Measurements from ENCODE around the gene TMEM131L.
"Not testable (repeated sequence)": the region's sequence is repeated elsewhere in the genome, so short reads cannot be mapped to it uniquely, and the experiment has no call there.

TMEM131L gene

DNA sequence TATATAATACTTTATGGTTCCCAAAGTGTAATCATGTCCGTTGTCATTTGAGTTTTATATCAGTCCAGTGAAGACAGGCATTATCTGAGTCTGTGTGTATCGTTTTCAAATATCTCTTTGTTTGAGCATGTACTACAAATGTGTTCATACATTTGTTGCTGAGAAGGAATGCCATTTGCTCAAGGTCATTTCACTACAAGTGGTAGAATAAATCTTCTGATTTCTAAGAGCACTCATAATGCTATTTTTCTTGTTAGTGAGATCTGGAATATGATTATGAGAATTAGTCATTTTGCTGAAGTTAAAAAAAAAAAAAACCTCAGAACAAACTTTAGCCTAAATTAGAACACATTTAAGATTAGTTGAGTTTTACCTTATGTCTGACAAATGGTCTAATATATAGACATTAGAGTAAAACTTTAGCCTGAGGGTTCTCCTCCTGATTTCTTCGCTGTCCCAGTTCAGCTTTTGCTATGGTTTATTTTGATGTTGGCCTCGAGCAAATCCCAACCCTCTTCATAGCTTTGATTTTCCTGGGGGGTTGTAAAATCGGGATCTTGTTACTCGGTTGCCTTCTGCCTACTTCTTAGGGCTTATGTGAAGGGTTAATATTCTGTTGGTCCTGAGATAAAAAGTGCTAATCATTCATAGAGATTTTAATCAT is 87.1 kb downstream of the TMEM131L start:
- DNase-seq, result no peak

DNA sequence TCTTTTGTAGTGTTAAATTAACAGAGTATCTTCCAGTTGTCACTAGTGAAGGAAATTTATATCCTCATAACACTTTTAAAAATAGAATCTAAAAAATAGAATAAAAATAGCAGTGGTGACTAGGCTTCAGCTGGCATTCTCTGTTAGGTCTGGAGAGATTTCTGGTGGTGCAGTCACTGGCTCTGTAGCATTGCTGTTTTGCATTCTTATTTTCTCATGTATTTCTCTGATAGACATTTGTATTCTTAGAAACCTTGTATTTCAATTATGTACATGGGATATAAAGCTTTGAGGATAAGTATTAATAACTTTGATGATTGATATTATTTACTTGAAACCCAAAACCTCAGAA is 87.6 kb downstream of the TMEM131L start:
- DNase-seq, result no peak

DNA sequence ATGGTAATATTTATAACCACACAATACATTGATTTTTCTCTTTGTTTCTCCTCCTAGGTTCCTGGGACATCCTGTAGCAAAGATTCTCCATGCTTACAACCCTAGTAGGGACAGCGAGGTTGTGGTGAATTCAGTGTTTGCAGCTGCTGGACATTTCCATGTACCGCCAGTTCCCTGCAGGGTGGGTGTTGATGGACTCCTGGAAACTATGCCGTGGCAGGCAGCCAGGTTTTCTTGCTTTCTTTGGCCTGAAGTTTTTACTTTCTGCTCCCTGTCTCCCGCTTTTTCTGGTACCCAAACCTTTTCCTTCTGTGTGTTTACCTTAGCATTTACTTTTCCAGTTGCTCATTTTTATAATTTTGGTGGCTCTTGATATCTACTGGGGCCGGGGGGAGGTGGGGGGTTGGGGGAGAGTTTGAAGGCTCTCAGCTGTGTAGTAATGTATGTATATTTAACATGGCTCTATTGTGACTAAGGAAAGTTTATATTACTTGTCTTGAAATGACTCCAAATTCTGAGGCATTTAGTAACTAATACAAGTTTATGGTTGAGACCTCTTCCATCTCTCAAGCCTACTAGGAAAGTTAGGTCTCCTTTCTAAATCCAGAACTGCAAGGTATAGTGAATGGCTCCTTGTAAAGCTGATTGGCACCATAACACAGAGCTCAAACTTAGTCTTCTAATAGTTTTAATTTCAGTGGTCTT is 89.7 kb downstream of the TMEM131L start:
- DNase-seq, result no peak

DNA sequence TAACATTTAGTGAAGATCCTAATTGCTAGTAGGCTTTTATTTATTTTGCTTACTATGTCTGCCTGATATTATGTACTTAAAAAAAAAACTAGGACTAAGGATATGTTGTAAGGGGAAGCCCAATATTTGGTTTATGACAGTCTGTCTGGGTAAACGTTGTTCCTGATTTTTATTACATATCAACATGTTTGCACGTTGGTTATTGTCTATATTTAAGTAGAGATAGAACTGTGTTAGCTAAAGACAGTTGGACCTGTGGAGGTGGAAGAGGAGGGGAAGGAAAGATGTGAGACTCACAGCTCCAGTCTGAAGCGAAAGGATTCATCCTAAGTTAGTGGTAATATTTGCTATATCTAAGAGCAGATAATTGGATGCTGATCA is 90.3 kb downstream of the TMEM131L start:
- no peak for DNase-seq

DNA sequence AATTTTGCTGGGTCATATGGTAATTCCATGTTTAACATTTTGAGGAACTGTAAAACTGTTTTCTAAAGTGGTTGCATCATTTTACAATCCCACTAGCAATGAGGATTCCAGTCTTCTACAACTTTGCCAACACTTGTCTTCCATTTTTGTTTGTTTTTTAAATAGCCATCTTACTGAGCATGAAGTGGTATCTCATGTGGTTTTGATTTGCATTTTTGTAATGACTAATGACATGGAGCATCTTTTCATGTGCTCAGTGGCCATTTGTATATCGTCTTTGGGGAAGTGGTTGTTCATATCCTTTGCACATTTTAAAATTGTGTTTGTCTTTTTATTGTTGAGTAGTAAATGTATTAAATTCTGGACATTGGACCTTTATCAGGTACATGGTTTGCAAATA is 94.7 kb downstream of the TMEM131L start:
- DNase-seq, result peak; percentile 75

DNA sequence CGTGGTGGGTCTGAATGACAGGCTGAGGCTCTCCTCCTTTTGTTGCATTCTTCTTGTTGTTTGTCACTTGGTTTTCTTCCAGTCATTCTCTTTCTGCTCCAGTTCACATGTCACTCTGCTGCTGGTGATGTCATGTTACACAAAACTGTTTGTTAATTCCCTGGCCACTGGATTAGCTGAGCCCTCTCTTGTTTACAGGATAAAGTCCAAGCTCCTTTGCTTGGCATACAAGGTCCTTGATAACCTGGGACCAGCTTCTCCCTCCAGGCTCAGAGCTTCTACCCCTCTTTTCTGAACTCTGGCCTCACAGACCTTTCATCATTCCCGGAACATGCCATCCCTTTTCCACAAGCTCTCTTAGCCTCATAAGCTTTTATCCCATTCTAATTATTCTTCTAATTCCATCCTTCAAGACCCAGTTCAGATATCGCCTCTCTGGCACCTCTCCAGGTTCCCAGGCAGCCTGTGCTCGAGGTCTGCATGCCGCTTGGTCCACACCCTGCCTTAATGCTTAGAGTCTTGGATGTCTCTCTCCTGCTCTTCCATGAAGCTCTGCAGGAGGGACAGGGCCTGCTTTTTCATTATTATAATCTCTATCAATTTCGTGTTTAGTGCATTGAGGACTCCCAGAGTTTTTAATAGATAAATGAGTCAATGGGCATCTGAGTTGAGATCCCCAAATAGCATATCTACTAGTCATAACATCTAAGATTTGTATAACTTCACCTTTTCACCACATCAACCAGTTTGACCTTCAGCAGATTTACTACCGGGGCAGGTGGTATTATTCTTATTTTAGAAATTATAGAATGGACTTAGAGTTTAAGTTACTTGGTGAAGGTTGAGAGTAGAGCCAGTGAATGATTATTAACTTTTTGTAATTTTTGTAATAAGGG is 98.7 kb downstream of the TMEM131L start:
- DNase-seq, result no peak

DNA sequence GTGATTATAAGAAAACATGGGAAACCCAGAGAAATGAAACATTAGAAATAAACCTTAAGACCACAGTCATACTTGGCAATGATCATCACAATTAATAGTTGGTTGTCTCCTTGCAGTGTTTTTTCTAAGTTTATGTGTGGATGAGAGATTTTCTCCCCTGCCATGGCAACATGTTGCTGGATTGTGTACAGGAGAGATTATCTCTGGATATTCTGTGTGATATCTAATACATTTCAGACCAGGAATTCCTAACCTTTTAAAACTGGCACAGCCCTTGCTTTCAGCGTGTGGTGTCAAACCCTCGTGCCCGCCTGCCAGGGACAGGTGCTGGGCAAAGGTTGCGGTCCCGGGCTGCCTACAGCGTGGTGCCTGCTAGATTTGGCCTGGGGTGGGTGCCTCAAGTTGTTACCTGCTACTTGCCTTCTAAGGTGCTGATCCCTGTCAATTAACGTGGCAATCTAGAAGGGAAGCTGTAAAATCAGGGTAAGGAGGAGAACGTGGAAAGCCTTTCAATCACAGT is 100.5 kb downstream of the TMEM131L start:
- no peak for DNase-seq

DNA sequence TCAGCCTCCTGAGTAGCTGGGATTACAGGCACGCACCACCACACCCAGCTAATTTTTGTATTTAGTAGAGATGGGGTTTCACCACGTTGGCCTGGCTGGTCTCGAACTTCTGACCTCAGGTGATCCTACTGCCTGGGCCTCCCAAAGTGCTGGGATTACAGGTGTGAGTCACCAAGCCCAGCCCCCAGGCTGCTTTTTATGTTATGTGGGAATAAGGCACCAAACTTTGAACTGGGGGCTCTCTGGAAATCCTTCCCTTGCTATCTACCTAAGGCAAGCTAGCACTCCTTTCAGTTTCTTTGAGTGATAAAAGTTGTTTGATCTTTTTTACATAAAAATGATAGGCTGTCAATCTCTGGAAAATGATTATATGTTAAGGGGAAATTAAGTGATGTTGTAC is 101.5 kb downstream of the TMEM131L start:
- DNase-seq, result not testable (repeated sequence)

DNA sequence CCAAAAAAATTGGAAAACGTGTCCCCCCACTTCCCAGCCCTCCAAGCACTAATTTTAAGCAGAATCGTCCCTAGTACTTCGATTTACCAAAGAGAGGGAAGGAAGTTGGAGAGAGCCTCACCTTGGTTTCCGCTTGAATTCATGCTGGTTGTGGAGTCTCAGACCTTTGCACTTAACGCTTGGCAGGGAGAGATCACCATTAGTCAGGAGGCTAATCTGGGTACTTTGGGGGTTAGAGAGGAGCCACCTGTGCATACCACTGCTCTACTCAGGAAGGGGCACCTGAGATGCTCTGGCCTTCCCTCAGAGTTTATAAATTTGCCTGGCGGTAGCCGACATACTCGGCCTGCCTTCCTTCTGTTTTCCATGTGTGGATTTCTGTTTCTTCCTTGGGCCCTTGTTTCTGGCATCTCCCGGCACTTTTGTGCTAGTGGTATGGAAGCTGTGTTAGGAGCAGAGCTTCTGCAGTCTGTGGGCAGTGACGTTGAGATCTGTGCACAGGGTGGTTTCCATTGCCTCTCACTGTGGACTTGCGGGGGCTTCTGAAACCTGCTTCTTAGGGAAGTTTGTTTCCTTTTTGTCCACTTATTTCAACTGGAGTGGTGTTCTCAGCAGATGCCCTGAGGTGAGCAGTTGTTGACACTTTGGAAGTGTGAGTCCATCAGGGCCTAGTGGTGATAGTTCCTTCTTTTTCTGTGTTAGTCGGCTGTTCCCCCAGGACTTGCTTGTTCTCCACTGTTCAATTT is 104.2 kb downstream of the TMEM131L start:
- no peak for DNase-seq

DNA sequence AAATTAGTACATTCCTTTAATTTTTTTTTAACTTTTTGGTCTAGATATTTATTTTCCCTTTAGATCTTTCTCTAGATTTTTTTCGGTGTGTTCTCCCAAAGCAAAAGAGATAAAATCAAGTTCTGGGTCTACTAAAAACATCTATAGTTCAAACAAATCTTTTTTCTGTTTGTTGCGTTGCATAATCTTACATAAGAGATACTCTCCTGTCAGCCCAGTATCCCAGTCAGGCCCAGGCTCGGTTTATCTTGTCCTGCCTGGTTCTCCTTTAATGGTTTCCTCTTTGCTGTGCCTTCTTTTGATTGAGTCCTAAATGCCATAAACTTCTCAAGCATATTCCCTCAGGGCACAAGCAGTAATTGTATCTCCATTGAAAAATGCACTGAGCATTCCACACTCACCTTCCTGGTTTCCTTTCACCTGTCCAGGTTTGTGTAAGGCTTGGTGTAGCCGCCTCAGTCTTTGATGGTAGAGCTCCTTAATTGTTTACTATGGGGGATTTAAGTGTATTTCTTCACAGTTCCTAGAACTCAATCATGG is 104.9 kb downstream of the TMEM131L start:
- DNase-seq, result no peak

DNA sequence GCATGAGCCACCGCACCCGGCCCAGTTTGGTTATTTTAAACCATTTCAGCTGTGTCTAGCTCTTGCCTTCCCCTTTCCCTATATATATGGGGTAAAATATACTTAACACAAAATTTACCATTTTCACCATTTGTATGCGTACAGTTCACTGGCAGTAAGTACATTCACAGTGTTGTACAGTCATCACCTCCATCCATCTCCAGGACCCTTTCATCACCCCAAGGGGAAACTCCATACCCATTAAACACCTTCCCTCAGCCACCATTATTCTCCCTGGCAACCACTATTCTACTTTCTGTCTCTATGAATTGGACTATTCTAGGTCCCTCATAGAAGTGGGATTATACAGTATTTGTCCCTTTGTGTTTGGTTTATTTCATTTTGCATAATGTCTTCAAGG is 106.4 kb downstream of the TMEM131L start:
- no peak for DNase-seq

DNA sequence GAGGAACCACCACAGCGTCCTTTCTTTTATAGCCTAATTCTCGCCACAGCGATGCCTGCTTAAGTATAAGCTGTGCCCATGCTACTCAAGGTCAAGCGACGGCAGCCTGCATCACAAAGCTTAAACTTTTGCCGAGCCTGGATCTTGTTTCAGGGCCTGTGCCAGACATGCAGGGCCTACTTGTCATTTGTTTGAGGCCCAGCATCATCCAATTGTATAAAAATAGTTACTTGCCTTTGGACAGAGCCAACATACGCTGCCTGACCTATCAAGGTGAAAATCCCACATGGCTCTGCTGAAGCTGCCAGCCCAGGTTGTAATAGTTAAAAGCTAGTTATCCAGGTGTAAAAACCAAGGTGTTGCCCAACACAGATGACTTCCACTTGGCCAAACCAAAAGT is 107.1 kb downstream of the TMEM131L start:
- DNase-seq, result no peak

DNA sequence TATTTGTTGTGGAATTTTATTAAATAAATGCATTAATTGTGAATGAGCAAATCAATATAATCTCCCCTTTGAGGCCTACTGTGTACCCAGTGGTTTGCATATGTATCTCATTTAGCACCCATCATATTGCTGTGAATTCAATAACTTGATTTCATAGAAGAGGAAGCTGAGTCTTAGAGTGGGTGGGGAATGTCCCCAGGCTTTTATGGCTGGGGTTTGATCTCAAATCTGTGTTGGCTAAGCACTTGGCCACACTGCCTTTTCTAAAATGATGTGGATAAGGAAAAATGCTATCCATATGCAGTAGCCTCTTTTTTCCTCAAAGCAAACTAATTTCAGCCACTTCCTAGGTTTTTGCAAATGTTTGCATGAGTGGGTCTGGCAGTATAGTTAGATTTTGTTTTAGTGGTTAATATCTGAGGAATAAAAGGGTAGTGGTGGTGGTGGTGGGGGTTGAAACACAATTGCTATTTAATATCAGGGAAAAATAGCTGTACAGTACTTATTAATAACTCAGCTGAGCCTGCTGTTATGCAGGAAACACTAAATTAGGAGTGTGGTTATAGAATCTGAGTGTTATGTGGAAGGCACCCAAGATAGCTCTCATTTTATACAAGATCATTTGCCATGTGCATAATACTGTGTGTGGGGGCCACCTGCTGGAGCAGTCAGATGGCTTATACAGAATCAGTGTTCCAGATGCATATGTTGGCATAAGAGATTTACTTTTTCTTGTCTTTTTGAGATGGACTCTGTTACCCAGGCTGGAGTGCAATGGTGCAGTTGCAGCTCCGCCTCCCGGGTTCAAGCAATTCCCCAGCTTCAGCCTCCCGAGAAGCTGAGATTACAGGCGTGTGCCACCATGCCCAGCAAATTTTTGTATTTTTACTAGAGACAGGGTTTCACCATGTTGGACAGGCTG is 108.0 kb downstream of the TMEM131L start:
- DNase-seq, result peak; percentile 61

DNA sequence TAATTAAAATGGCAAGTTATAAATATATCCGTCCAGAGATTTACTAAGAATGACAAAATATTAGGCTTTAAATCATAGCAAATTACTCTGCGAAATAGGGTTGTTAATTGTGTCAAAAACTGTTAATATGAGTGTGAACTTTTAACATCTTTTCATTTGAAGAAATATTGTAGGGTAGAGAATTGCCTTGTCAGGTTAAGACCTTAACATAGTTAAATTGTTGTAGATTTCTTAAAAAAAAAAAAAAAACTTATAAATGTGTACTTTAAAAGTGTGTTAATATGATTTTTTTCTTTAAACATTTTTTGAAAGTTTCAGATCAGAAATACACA is 110.2 kb downstream of the TMEM131L start:
- DNase-seq, result no peak

DNA sequence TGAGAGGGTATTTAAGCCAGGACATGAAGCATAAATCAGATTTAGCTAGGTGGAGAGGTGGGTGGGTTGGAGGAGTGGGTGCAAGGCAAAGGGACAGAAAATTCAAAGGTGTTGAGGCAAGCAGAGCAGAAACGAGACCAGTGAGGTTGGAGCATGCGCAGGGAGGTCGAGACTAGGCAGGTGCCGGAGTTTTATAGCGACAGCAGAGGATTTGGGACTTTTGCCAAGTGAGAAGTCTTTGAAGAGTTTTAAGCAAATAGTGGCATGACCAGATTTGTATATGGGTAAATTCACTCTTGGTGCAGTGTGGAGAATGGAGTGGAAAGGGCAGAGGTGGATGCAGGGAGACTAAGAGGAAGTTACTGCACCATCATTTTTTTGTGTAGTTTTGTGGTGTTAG is 110.9 kb downstream of the TMEM131L start:
- no peak for DNase-seq

DNA sequence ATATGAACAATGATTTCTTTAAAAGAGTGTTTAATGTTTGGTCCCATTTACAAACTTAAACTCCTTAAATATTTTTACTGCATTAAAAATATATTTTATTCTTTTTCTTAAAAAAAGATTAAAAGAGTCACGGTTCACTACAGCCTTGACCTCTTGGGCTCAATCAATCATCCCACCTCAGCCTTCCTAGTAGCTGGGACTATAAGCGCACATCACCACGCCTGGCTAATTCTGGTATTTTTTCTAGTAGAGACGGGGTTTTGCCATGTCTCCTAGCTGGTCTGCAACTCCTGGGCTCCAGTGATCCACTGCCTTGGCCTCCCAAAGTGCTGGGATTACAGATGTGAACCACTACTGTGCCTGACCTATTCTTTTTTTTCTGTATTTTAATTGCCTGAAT is 113.2 kb downstream of the TMEM131L start:
- no peak for DNase-seq

DNA sequence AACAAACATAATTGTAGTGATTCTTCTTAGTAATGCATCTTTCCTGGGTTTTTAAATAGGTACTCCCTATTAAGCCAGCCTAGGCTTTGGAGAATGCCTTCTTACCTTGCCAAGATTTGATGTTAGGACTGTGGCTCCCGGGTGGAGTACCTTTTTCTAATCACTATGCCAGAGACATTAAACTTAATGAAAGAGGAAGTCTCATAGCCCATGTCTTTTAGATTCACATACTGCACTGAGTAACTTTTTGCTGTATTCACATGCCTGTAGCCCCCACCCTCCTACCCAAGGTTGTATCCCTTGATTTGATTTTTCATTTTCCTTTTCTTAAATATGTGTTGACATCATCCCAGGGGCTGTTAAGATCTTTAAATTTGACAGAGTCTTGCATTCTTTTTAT is 113.7 kb downstream of the TMEM131L start:
- DNase-seq, result peak; percentile 21

DNA sequence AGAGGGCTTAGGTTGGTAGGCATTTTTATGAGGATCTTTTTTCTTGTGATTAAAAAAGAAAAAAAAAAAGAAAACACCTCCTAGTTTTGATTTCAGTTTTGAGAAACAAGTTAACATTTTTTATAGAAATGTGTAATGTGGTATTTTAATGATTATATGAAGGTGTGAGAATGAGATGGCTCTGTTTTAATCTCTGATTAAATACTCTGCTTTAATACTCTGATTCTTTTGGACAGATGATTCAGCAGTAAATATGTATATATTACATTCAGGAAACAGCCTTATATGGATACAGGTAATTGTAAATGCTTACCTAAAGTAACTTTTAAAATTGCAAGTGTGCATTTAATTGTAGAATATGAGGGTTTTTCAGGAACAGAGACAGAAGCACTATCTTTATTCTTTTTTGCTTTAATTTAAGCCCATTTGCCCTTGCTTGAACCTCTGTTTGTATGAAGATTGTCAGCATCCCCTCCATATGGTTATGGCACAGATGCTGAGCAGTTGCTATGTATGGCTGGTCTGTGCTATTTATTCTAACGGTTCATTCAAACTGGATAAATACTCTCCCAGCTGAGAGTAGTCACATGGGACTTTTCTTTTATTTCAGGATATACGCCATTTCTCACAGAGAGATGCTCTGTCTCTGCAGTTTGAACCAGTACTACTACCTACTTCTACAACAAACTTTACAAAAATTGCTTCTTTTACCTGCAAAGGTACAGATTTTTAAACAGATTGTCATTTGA is 117.0 kb downstream of the TMEM131L start:
- DNase-seq, result no peak

DNA sequence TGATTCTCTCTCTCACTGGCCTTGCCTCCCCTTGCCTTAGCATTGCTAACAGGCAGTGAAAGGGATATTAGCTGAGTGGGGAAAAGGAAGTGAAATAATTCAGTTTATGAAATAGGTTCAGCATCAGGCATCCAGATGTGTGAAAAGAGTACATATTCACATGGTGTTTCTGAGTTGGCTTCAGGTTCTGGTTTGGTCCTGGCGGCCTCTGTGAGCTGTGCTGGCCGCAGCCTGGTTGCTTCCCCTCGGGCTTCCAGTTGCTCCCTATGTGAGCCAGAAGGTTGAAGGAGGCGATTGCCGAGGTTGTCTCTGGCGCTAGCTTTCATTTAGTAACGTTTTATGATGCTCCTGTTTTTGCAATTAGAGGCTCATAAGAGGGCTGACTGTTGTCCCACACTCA is 118.9 kb downstream of the TMEM131L start:
- DNase-seq, result peak; percentile 50

DNA sequence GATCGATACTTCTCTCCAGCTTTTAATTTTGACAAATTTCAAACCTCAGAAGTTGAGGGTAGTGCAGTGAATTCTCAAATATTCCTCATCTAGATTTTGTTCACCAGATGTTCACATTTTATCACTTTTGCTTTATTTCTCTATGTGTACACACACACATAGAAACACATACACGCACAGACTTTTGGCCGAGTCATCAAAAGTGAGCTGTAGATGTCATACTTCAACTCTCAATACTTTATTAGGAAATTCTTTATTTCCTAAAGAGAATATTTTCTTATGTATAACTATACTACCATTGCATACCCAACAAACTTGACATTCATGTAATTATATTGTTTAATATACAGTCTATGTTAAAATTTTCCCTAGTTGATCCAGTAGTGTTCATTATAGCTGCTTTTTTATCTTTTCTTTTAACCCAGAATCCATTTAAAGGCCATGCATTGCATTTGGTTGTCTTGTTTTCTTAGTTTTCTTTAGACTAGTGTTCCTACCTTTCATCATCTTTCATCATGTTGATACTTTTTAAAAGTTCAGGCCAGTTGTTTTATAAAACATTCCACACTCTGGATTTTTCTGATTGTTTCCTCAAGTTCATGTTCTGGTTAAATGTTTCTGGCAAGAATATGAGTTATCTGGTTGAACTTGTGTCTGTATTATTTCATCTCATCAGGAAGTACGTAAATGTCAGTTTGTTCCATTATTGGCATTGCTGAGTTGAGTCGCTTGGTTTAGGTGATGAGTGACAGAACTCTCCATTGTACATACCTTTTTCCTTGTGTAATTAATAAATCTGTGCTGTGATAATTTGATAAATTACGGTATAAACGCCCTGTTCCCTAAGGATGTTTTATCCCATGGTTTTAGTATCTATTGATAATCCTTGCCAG is 123.8 kb downstream of the TMEM131L start:
- no peak for DNase-seq

Data from MV-4-11 (cell line).